Measurements from ENCODE around the gene DNAH8.

DNAH8 gene

GRCh38 chr6:39073471-39074355, 358.6 kb downstream of the DNAH8 start:
- DNase-seq (ENCODE audit: low read depth in 2 of 2), result no peak

GRCh38 chr6:39074486-39074885, 359.4 kb downstream of the DNAH8 start:
- no peak for DNase-seq (ENCODE audit: low read depth in 2 of 2)

GRCh38 chr6:39075010-39075686, 360.0 kb downstream of the DNAH8 start:
- DNase-seq (ENCODE audit: low read depth in 2 of 2), result no peak

GRCh38 chr6:39075807-39076622, 360.9 kb downstream of the DNAH8 start:
- DNase-seq (ENCODE audit: low read depth in 2 of 2), result no peak

GRCh38 chr6:39076623-39077535, 361.8 kb downstream of the DNAH8 start:
- no peak for DNase-seq (ENCODE audit: low read depth in 2 of 2)

- no peak for DNase-seq (ENCODE audit: low read depth in 2 of 2)
Observed at GRCh38 chr6:39077882-39078594, 362.9 kb downstream of the DNAH8 start.

- DNase-seq (ENCODE audit: low read depth in 2 of 2), result no peak
Observed at GRCh38 chr6:39078695-39079094, 363.6 kb downstream of the DNAH8 start.

GRCh38 chr6:39079197-39080125, 364.4 kb downstream of the DNAH8 start:
- DNase-seq (ENCODE audit: low read depth in 2 of 2), result no peak
